ENCODE measurements around the gene FGF11. TPM values are rescaled to one million over a fixed set of nuclear protein-coding genes. Genes with fewer than 3 reads are reported as not detected.

The FGF11 gene
- total RNA-seq, 4 donors from 2014 or later: 1.5 to 3.3 (median 2.2) TPM

DNA sequence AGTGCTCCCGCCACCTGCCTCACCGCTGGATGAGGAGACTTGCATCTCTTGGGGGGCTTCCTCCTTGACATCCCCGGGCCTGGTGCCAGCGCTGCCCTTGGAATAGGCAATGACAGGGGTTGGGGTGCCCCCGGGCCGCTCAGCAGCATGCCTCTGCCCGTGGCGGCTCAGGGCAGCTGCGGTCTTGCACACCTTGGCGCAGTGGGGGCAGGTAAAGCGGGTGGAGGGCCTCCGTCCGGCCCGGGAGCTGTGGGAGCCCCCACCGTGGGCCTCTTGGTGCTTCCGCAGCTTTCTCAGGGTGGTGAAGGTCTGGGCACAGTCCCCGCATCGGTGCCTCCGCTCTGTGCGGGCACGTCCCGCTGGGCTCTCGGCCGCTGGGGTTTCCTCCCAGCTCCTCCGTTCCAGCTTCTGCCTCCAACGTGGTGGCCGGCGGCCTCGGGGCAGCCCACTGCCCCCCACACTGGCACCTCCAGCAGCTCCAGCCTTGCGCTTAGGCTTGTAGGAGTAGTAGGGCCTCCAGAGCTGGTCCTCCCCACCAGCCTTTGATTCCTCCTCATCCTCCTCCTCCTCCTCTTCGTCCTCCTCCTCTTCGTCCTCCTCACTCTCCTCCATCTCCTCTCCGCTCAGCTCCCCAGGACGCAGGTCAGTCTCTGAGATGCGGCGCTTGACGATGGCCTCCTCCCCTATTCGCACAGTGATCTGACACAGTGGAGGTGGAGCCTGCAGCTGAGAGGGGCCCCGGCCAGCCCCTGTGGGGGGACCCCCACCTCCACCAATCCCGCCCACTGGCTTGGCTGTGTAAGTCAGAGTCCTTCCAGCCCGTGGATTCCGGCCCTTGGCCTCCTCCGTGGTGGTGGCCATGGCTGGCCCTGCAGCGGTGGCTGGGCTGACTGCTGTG, 23.4 kb downstream of the FGF11 start:
- H3K36me3 ChIP-seq: peaks cover 0 to 57% (median 9%) of the 10 kb centered on the region in 3 donors

DNA sequence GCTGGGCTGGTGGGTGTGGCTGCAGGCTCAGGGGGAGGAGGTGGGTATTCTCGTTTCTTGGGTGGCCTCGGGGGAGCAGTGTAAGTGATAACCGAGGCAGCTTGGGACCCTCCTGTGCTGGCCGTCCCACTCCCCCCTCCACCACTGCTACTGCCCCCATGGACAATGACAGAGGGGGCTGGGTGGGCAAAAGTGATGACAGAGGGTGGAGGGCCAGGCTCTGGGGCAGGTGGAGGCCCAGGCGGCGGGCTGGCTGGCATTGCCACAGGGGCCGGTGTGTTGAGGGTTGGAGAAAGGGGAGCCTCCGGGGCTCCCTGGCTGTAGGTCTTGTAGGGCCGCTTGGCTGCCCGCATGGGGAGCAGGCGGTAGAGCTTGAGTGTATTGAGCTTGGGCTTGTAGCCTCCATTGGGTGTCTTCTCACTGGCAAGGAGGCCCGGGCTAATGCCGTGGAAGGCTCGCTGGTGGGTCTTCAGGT, 24.1 kb downstream of the FGF11 start:
- WGBS, 2 donors: 76 to 82% methylated on average over 9 to 14 of the region's 14 CpGs
- TF ChIP-seq EP300 (IDR thresholded peaks at IDR 0.05) (no peak), POLR2A (IDR thresholded peaks at IDR 0.05) (no peak)
- TF ChIP-seq, protein P1, sequence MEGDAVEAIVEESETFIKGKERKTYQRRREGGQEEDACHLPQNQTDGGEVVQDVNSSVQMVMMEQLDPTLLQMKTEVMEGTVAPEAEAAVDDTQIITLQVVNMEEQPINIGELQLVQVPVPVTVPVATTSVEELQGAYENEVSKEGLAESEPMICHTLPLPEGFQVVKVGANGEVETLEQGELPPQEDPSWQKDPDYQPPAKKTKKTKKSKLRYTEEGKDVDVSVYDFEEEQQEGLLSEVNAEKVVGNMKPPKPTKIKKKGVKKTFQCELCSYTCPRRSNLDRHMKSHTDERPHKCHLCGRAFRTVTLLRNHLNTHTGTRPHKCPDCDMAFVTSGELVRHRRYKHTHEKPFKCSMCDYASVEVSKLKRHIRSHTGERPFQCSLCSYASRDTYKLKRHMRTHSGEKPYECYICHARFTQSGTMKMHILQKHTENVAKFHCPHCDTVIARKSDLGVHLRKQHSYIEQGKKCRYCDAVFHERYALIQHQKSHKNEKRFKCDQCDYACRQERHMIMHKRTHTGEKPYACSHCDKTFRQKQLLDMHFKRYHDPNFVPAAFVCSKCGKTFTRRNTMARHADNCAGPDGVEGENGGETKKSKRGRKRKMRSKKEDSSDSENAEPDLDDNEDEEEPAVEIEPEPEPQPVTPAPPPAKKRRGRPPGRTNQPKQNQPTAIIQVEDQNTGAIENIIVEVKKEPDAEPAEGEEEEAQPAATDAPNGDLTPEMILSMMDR (IDR thresholded peaks at IDR 0.05): no peak
- Histone ChIP-seq H3K36me3 (peaks cover 0 to 57% (median 9%) of the 10 kb centered on the region in 3 donors), H3K27me3 (no peaks in the 10 kb centered on the region), H3K27ac (no peak overlapping the region), H3K9me3 (no peaks in the 10 kb centered on the region), H3K4me3 (no peak overlapping the region), H3K4me1 (peaks cover 0 to 48% (median 21%) of the 10 kb centered on the region in 4 donors)
- no peak for DNase-seq (ENCODE audit: low spot score in 2 of 2)

More for the DNA sequence above, 23.4 kb downstream of the FGF11 start:
- H3K27me3 ChIP-seq: no peaks in the 10 kb centered on the region
- H3K27ac ChIP-seq: no peak overlapping the region
- H3K9me3 ChIP-seq: no peaks in the 10 kb centered on the region
- TF ChIP-seq POLR2A (IDR thresholded peaks at IDR 0.05) (no peak), EP300 (IDR thresholded peaks at IDR 0.05) (no peak)
- TF ChIP-seq, protein P1 (IDR thresholded peaks at IDR 0.05): no peak
- no peak overlapping the region for H3K4me3 ChIP-seq
- H3K4me1 ChIP-seq: peaks cover 0 to 41% (median 18%) of the 10 kb centered on the region in 4 donors
- WGBS, 2 donors: 84 to 89% methylated on average over 42 to 44 of the region's 44 CpGs
- no peak for DNase-seq (ENCODE audit: low spot score in 2 of 2)

- H3K4me3 ChIP-seq: no peak overlapping the region
- H3K27ac ChIP-seq: no peak overlapping the region
- TF ChIP-seq, protein P1 (IDR thresholded peaks at IDR 0.05): no peak
- no peak for TF ChIP-seq EP300 (IDR thresholded peaks at IDR 0.05)
- no peak for TF ChIP-seq POLR2A (IDR thresholded peaks at IDR 0.05)
- DNase-seq (ENCODE audit: low spot score in 2 of 2): no peak
- no peaks in the 10 kb centered on the region for H3K27me3 ChIP-seq
- H3K36me3 ChIP-seq: peaks cover 0 to 57% (median 9%) of the 10 kb centered on the region in 3 donors
- WGBS, 2 donors: 90 to 93% methylated on average over 9 of the region's 9 CpGs
- H3K4me1 ChIP-seq: peaks cover 0 to 55% (median 21%) of the 10 kb centered on the region in 4 donors
- H3K9me3 ChIP-seq: no peaks in the 10 kb centered on the region
Measured at GRCh38 chr17:7464081-7464480, 24.8 kb downstream of the FGF11 start.

DNA sequence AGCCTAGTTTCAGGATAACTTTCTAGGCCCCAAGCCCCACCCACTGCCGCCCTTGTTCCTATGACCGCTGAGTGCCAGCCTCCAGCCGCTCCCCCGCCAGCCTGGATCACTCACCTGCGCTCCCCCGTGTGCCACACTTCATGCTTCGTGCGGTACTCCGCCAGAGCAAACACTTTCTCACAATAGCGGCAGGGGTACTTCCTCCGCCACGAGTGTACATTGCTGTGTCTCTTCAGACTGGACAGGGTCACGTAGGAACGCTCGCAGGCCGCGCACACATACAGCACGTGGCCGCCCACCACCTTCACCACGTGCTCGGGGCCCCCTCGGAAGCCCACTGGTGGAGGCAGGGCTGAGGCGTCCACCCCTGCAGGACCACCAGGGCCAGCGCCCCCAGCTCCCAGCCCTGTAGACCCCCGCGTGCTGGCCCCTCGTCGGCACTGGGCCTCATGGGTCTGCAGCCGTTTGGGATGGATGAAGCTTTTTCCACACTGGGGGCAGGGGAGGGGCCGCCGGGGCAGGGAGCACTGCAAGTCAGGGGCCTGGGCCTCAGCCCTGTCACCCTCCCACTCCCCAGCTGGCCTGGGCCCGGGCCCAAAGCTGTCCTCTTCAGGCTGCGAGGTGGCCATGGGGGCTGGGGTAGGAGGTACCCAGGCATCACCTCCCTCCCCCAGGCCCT, 26.4 kb downstream of the FGF11 start:
- no peak for DNase-seq (ENCODE audit: low spot score in 2 of 2)
- Histone ChIP-seq H3K9me3 (no peaks in the 10 kb centered on the region), H3K27ac (peak overlapping the region in 3 of 4 donors; percentile 27 to 88 (median 77)), H3K4me3 (no peak overlapping the region), H3K27me3 (no peaks in the 10 kb centered on the region), H3K4me1 (peaks cover 0 to 64% (median 21%) of the 10 kb centered on the region in 4 donors), H3K36me3 (peaks cover 0 to 57% (median 9%) of the 10 kb centered on the region in 3 donors)
- 88 to 91% methylated on average over 24 to 27 of the region's 33 CpGs for WGBS, 2 donors
- no peak for TF ChIP-seq POLR2A (IDR thresholded peaks at IDR 0.05)
- TF ChIP-seq, protein P1 (IDR thresholded peaks at IDR 0.05): no peak
